GM18511 (cell line): ENCODE results near the gene TOP3B.
"Not testable (repeated sequence)": the region's sequence is repeated elsewhere in the genome, so short reads cannot be mapped to it uniquely, and the experiment has no call there.

Experiments
- ATAC-seq: cut with Tn5 transposase; IDR thresholded peaks from one replicate; pipeline ENCODE4 v1.9.1; 2021; ENCODE audit warnings: mild to moderate bottlenecking, moderate library complexity; ENCODE audit not compliant: unreplicated experiment

TOP3B gene

GRCh38 chr22:21910367-21910766 lies 72.2 kb downstream of the TOP3B start:
- ATAC-seq: not testable (repeated sequence)

DNA sequence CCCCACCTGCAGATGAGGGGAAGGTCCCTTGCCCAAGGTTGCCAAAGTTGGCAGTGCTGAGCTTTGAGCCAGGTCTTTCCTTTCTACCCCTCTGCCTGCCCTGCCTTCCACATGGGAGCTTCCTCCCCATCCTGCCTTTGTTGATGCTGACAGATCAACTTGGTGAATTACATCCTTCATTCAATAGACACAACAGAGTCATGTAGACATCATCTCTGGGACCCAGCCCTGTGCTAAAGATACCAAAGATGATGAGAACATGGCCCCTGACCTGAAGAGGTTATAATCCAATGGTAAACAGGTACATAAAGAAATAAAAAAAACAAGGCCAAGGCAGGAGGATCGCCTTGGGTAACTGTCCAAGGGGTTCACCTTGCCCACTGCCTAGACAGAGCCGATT lies 72.7 kb downstream of the TOP3B start:
- ATAC-seq: no peak

DNA sequence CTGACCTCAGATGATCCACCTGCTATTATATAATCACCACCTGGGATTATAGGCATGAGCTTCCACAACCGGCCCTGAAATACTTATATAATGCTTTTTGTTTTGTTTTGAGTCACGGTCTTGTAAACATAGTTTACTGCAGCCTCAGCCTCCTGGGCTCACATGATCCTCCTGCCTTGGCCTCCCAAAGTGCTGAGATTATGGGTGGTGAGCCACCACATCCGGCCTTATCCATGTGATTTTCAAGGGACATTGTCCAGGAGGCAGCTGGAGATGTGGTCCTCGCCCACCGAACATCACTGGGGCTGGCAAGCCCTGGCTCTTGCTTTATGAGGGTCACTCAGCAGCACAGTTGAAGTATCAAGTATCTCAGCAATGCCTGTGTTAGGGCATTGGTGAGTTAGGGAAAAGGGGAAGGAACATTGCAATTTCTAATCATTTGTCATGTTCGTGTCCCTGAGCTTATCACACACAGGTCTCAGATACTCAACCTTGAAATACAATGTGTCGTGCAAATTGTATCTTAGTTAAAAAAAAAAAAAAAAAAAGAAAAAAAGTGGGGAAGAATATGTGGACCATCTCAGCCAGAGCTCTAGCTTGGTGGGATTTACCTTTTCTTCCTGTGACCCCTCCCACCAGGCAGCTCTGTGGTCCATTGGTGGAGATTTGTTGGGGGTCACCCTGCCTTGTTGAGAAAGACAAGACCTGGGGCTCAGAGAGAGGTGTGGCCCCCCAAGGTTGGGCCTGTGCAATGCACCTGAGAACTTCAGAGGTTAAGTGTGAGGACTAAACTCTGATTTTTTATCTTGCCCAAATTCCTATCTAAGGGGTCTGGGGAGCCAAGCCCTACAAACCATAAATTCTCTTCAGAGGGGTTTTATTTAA lies 74.7 kb downstream of the TOP3B start:
- no peak for ATAC-seq
